Common myeloid progenitor, CD34-positive (primary cell): ENCODE data around the gene MAGEF1.
A peak's percentile ranks its signal among the peaks of the same experiment; 100 is the strongest.

ENCODE experiments used
- CTCF ChIA-PET: fragments of 350-600 bp; sonication (Branson Sonifier 250); formaldehyde crosslinking; loops from one replicate; lab custom pipeline; 2021; ENCODE audit warnings: antibody characterized with exemption; lab: Charles Lee
- POLR2A ChIA-PET: fragments of 350-600 bp; sonication (Branson Sonifier 250); formaldehyde crosslinking; loops from one replicate; lab custom pipeline; 2021; ENCODE audit warnings: antibody characterized with exemption; lab: Charles Lee
- DNase-seq, 3 donors: peaks; one replicate each; pipeline versions ENCODE4 v3.0.0 to v3.0.0-alpha.2; 2013
- H3K27ac ChIP-seq, 2 experiments: 1 replicate in 1 of 2; 2 replicates in 1 of 2; pipeline ENCODE4 v1.7.0; 2013; ENCODE audit warnings: inconsistent platforms in 2 of 2, low read length in 2 of 2, mild to moderate bottlenecking in 2 of 2, low read depth in 1 of 2, moderate library complexity in 1 of 2; ENCODE audit not compliant: severe bottlenecking in 2 of 2, insufficient read depth in 1 of 2, poor library complexity in 1 of 2
- H3K27me3 ChIP-seq, 5 experiments: replicated peaks in 2 of 5; 1 replicate in 3 of 5; 2 replicates in 2 of 5; pipeline versions ENCODE4 v1.6.1 to v1.7.0; 2013; ENCODE audit warnings: low read length in 4 of 5, mild to moderate bottlenecking in 2 of 5, moderate library complexity in 2 of 5, inconsistent platforms in 1 of 5; ENCODE audit not compliant: insufficient read depth in 5 of 5, control insufficient read depth in 4 of 5
- H3K36me3 ChIP-seq, 4 experiments: 1 replicate in 2 of 4; 2 replicates in 2 of 4; pipeline versions ENCODE4 v1.6.1 to v1.7.0; 2013; ENCODE audit warnings: low read length in 3 of 4, control low read depth in 1 of 4, mild to moderate bottlenecking in 1 of 4; ENCODE audit not compliant: control insufficient read depth in 4 of 4, insufficient read depth in 4 of 4
- H3K4me1 ChIP-seq, 4 experiments: 1 replicate in 3 of 4; 2 replicates in 1 of 4; pipeline versions ENCODE4 v1.6.1 to v1.7.1; 2013; ENCODE audit warnings: low read length in 3 of 4, mild to moderate bottlenecking in 3 of 4, control low read depth in 1 of 4, inconsistent platforms in 1 of 4, moderate library complexity in 1 of 4; ENCODE audit not compliant: control insufficient read depth in 4 of 4, insufficient read depth in 4 of 4; ENCODE audit errors: control extremely low read depth in 1 of 4
- H3K4me3 ChIP-seq, 7 experiments: 1 replicate in 4 of 7; 2 replicates in 3 of 7; pipeline versions ENCODE4 v1.5.1 to v1.7.0; 2013; ENCODE audit warnings: mild to moderate bottlenecking in 7 of 7, low read length in 6 of 7, moderate library complexity in 6 of 7, inconsistent platforms in 2 of 7, low read depth in 2 of 7, control low read depth in 1 of 7; ENCODE audit not compliant: insufficient read depth in 4 of 7, control insufficient read depth in 1 of 7; ENCODE audit errors: extremely low read depth in 1 of 7
- H3K9me3 ChIP-seq, 5 experiments: 1 replicate in 4 of 5; 2 replicates in 1 of 5; pipeline versions ENCODE4 v1.6.1 to v1.7.1; 2013; ENCODE audit warnings: low read length in 4 of 5, mild to moderate bottlenecking in 2 of 5, inconsistent platforms in 1 of 5, low read depth in 1 of 5, moderate library complexity in 1 of 5; ENCODE audit not compliant: control insufficient read depth in 4 of 5, insufficient read depth in 2 of 5; ENCODE audit errors: control extremely low read depth in 1 of 5
- WGBS: methylation state at CpG from one replicate; pipeline ENCODE4 v1.1.5; 2013; ENCODE audit not compliant: insufficient coverage; 5-methylcytosine and 5-hydroxymethylcytosine counted together

Gene MAGEF1

GRCh38 chr3:184677344-184678316 is 34.2 kb downstream of the MAGEF1 start:
- H3K27ac ChIP-seq: no peak overlapping the region
- no peaks in the 10 kb centered on the region for H3K27me3 ChIP-seq
- H3K9me3 ChIP-seq: no peaks in the 10 kb centered on the region
- H3K4me1 ChIP-seq: peaks cover 6 to 41% (median 28%) of the 10 kb centered on the region in 4 experiments
- no peak for DNase-seq
- POLR2A ChIA-PET: interaction anchor here (1.0 kb wide), 1 partner anchor 34 kb away, joined by 7 read pairs; no protein-coding TSS in a partner anchor
- CTCF ChIA-PET: interaction anchor here (0.6 to 2.0 kb wide), 6 partner anchors 12 to 117 kb away, joined by 3 to 6 read pairs (median 4); partner anchors contain the start of gene EPHB3
- H3K4me3 ChIP-seq: no peak overlapping the region
- no peaks in the 10 kb centered on the region for H3K36me3 ChIP-seq
- 85% methylated on average over 16 of the region's 17 CpGs for WGBS

- Histone ChIP-seq H3K36me3 (no peaks in the 10 kb centered on the region), H3K4me1 (peaks cover 6 to 41% (median 28%) of the 10 kb centered on the region in 4 experiments), H3K27me3 (no peaks in the 10 kb centered on the region), H3K9me3 (no peaks in the 10 kb centered on the region), H3K4me3 (no peak overlapping the region), H3K27ac (no peak overlapping the region)
- ChIA-PET CTCF (interaction anchor here (0.7 to 1.2 kb wide), 3 partner anchors 14 to 58 kb away, joined by 3 to 4 read pairs (median 3); no protein-coding TSS in a partner anchor), POLR2A (interaction anchor here (1.0 kb wide), 1 partner anchor 34 kb away, joined by 7 read pairs; no protein-coding TSS in a partner anchor)
- WGBS: 0% methylated on average over 6 of the region's 8 CpGs
- peak; percentile 67 to 95 (median 89) for DNase-seq
Observed at GRCh38 chr3:184676927-184677326, 34.9 kb downstream of the MAGEF1 start.

GRCh38 chr3:184674626-184675025 is 37.2 kb downstream of the MAGEF1 start:
- Histone ChIP-seq H3K4me3 (no peak overlapping the region), H3K4me1 (peaks cover 6 to 36% (median 28%) of the 10 kb centered on the region in 4 experiments), H3K36me3 (no peaks in the 10 kb centered on the region), H3K9me3 (no peaks in the 10 kb centered on the region), H3K27me3 (no peaks in the 10 kb centered on the region), H3K27ac (no peak overlapping the region)
- CTCF ChIA-PET: interaction anchor here (1.4 to 2.2 kb wide), 2 partner anchors 11 to 14 kb away, joined by 3 to 10 read pairs; no protein-coding TSS in a partner anchor
- no peak for DNase-seq
- no CpG with 5 or more reads among the region's 1 CpG for WGBS
- POLR2A ChIA-PET: no interaction called here

GRCh38 chr3:184672977-184673870 is 38.6 kb downstream of the MAGEF1 start:
- POLR2A ChIA-PET: interaction anchor here (0.9 kb wide), 1 partner anchor 39 kb away, joined by 5 read pairs; the partner anchor contains the start of gene MAGEF1
- peaks cover 5 to 23% (median 16%) of the 10 kb centered on the region in 4 experiments for H3K4me1 ChIP-seq
- no peak overlapping the region for H3K4me3 ChIP-seq
- no peaks in the 10 kb centered on the region for H3K27me3 ChIP-seq
- DNase-seq: no peak
- no peak overlapping the region for H3K27ac ChIP-seq
- no peaks in the 10 kb centered on the region for H3K9me3 ChIP-seq
- CTCF ChIA-PET: interaction anchor here (0.9 to 2.2 kb wide), 6 partner anchors 13 to 114 kb away, joined by 3 to 10 read pairs (median 3); no protein-coding TSS in a partner anchor
- WGBS: 96% methylated on average over 13 of the region's 16 CpGs
- H3K36me3 ChIP-seq: no peaks in the 10 kb centered on the region

- DNase-seq: no peak
- WGBS: 100% methylated on average over 9 of the region's 9 CpGs
- Histone ChIP-seq H3K36me3 (no peaks in the 10 kb centered on the region), H3K27ac (no peak overlapping the region), H3K27me3 (no peaks in the 10 kb centered on the region), H3K4me3 (no peak overlapping the region), H3K4me1 (peaks cover 5 to 14% (median 7%) of the 10 kb centered on the region in 4 experiments), H3K9me3 (no peaks in the 10 kb centered on the region)
- ChIA-PET POLR2A (interaction anchor here (0.9 kb wide), 1 partner anchor 39 kb away, joined by 5 read pairs; the partner anchor contains the start of gene MAGEF1), CTCF (interaction anchor here (0.9 to 2.2 kb wide), 5 partner anchors 9 to 113 kb away, joined by 3 to 10 read pairs (median 3); no protein-coding TSS in a partner anchor)
Observed at GRCh38 chr3:184672335-184672734, 39.5 kb downstream of the MAGEF1 start.

- Histone ChIP-seq H3K4me1 (no peaks in the 10 kb centered on the region), H3K36me3 (no peaks in the 10 kb centered on the region), H3K27ac (no peak overlapping the region), H3K9me3 (no peaks in the 10 kb centered on the region), H3K4me3 (no peak overlapping the region), H3K27me3 (no peaks in the 10 kb centered on the region)
- WGBS: 88% methylated on average over 9 of the region's 11 CpGs
- CTCF ChIA-PET: interaction anchor here (1.6 kb wide), 2 partner anchors 8 to 109 kb away, joined by 4 read pairs; partner anchors contain the start of gene EPHB3
- POLR2A ChIA-PET: no interaction called here
- no peak for DNase-seq
Observed at GRCh38 chr3:184670091-184670602, 41.7 kb downstream of the MAGEF1 start.
